Central memory CD4-positive, alpha-beta T cell (primary cell): Measurements from ENCODE around the gene POC1A.
A peak's percentile ranks its signal among the peaks of the same experiment; 100 is the strongest.
"Not testable (repeated sequence)": the region's sequence is repeated elsewhere in the genome, so short reads cannot be mapped to it uniquely, and the experiment has no call there.

Experiments used
- DNase-seq: peaks from one replicate; pipeline ENCODE4 v3.0.0; 2022

Gene POC1A

GRCh38 chr3:52061121-52061910 is 92.9 kb downstream of the POC1A start:
- DNase-seq, result no peak

GRCh38 chr3:52059781-52060180 is 94.4 kb downstream of the POC1A start:
- DNase-seq, result no peak

GRCh38 chr3:52057812-52058495 is 96.3 kb downstream of the POC1A start:
- DNase-seq, result no peak

GRCh38 chr3:52056968-52057811 is 97.0 kb downstream of the POC1A start:
- peak; percentile 99 for DNase-seq

GRCh38 chr3:52056521-52056967 is 97.7 kb downstream of the POC1A start, which contains the start of gene DUSP7:
Gene DUSP7 (minus strand): TSS chr3:52056571. CDS start chr3:52056366, 205 bp downstream.
- peak; percentile 69 for DNase-seq

- peak; percentile 48 for DNase-seq
Observed at GRCh38 chr3:52055537-52056351, 98.5 kb downstream of the POC1A start.

GRCh38 chr3:52054661-52055511 is 99.3 kb downstream of the POC1A start:
- DNase-seq, result peak; percentile 13

- DNase-seq, result peak; percentile 17
Observed at GRCh38 chr3:52053307-52054304, 100.6 kb downstream of the POC1A start.

- peak; percentile 25 for DNase-seq
Observed at GRCh38 chr3:52052831-52053306, 101.4 kb downstream of the POC1A start.

GRCh38 chr3:52051444-52051843 is 102.8 kb downstream of the POC1A start:
- DNase-seq, result no peak

- DNase-seq, result no peak
Observed at GRCh38 chr3:52050571-52050970, 103.7 kb downstream of the POC1A start.

- DNase-seq, result no peak
Observed at GRCh38 chr3:52049503-52049902, 104.7 kb downstream of the POC1A start.

- DNase-seq, result no peak
Observed at GRCh38 chr3:52047295-52047960, 106.8 kb downstream of the POC1A start.

GRCh38 chr3:52046902-52047239 is 107.4 kb downstream of the POC1A start:
- no peak for DNase-seq

GRCh38 chr3:52046186-52046901 is 107.9 kb downstream of the POC1A start:
- no peak for DNase-seq

- DNase-seq, result no peak
Observed at GRCh38 chr3:52044869-52045619, 109.2 kb downstream of the POC1A start.

GRCh38 chr3:52043750-52044149 is 110.5 kb downstream of the POC1A start:
- DNase-seq, result no peak

GRCh38 chr3:52043039-52043438 is 111.2 kb downstream of the POC1A start:
- not testable (repeated sequence) for DNase-seq
